GM21619 (cell line): ENCODE results near the gene COL6A5.
"Not testable (repeated sequence)": the region's sequence is repeated elsewhere in the genome, so short reads cannot be mapped to it uniquely, and the experiment has no call there.

Experiments used
- ATAC-seq: cut with Tn5 transposase; IDR thresholded peaks from one replicate; pipeline ENCODE4 v1.9.1; 2021; ENCODE audit not compliant: unreplicated experiment

The COL6A5 gene

DNA sequence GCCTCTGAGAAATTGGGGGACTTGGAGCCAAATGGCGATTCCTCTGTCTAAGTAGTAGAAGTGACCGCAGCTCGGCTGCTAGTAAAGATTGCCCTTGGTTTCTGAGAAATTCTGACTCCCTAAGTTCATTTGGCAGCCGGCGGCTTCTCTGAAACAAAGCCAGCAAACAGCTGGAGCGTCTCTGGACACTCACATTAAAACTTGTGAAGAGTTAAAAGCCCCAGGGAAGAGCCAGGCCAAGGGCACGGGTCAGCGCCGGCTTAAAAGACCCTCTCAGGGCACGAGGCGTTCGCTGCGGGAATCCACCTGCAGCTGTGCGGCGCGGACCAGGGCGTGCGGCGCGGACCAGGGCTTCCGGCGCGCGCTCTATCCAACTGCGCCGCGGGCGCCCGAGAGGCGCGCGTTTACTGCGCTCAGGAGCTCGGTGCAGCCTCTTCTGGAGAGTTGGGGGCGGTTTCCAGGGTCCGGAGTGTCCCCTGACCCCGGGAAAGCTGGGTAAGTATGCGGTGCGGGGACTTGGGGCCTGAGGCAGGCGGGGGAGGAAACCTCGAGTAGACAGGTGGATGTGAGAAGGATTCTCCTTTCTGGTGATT is at the start of gene COL6A5:
Gene COL6A5, plus strand, starts transcription at position 186 of the 593 bp plus-strand sequence. CDS start 27,967 bp downstream, outside the sequence.
- no peak for ATAC-seq

DNA sequence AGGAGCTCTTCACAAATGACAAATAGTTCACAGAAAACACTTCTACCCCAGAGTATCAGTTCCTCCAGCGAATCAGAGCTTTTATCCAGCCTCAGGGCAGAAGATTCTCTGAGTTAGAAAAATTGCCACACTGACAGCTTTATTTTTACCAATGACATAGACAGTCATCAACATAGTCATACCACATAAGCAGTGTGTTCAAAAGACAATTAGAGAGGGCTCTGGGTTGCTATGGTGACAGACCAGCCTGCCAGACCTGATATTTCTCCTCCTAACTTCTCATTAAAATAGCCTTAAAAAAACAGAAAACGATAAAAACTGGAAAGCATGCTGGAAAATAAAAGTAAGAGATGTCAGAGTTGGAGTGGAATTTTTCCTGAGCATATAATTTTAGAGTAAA is 45.9 kb upstream of the COL6A5 start:
- no peak for ATAC-seq

DNA sequence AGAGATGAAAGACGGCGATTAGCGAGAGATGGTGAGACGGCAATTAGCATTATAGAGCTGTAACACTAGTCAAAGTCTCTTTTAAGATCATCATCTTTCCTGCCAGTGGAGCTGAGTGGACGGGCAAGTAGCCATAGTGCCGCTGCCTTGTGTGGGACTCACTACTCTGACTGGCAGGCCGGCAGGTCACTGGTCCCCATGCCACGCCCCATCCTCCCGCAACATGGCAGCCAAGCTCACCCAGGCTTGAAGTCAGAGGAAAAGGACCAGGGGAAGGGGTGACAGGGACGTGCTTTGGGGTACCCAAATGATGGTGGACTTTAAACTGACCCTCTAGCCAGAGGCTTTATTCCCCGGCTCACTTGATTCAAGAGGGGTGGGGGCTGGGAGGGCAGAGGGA is 44.6 kb upstream of the COL6A5 start:
- no peak for ATAC-seq

GRCh38 chr3:130310109-130310508 is 35.4 kb upstream of the COL6A5 start:
- no peak for ATAC-seq

DNA sequence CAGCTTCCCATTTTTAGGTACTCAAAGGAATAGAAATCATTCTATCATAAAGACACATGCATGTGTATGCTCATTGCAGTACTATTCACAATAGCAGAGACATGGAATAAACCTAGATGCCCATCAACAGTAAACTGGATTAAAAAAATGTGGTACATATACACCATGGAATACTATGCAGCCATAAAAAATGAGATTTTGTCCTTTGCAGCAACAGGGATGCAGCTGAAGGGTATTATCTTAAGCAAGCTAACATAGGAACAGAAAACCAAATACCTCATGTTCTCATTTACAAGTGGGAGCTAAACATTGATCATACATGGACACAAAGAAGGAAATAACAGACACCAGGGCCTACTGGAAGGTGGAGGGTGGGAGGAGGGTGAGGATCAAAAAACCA is 33.1 kb upstream of the COL6A5 start:
- no peak for ATAC-seq

DNA sequence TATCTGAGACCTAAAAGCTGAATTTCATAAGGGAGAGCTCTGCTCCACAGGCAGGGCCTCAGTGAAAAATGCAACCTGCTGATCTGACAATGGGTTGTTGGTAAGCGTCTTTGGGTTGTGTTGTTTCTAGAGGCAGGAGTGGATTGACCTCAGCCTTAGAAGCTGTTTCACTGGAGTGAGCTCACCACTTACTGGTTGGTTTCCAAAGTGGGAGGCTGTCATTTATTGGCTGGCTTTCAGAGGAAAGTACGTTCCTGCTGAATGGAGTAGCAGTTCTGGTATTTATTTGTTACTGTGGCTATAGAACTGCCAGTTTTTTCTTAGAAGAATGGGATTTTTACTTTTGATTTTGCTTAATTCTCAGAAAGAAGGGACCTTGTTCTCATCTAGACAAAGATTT is 29.3 kb upstream of the COL6A5 start:
- ATAC-seq: no peak

DNA sequence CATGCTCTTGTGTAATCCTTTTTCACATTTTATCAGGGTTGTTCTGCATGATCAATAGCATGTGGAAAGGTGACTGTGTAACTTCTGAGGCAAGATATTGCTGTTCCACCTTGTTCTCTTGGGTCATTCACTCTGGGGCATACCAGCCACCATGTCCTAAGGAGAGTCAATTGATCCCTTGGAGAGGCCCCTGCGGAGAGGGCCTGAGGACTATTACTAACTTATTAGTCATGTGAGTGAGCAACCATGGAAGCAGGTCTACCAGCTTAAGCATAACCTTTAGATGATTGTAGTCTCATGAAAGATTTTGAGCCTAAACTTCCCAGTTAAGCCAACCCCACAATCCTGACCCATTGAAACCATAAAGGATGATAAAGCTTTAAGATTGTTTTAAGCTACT is 22.0 kb upstream of the COL6A5 start:
- no peak for ATAC-seq

- no peak for ATAC-seq
Measured at GRCh38 chr3:130340766-130341165, 4.7 kb upstream of the COL6A5 start.

DNA sequence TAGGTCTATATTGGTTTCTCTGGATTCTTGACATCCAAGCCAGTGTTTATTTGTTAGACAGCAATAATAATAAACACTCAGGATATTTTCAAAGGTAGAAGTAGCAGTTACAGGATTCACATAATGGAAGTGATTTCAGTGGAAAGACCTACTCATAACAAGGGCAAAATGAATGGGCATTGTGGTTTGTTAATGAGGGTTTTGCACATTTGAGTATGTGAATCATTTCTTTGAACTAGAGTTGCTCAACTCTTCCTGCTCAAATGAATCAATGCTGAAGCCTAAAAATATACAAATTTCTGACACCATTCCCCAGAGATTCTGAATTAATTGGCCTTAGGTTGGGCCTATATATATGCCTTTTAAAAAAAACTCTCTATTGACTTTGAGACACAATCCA is 4.1 kb upstream of the COL6A5 start:
- no peak for ATAC-seq

DNA sequence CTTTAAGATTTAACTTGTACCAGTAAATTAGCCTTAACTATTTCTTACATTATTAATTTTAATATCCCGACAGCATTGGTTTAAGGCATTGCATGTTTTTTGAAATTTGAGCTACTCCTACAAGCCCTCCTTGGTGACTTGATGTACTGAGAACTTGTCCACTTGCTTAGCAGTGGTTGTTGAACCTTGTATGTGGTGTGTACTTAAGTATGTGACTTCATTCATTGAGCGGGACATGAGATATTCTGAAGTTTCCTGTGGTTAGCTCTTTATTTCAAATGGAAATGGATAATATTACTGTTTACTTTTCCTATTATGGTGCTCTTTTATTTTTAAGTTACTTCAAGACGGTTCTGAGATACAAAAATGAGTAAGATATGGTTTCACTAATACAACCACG is 3.6 kb upstream of the COL6A5 start:
- ATAC-seq: no peak

- no peak for ATAC-seq
Measured at GRCh38 chr3:130342821-130343661, 2.4 kb upstream of the COL6A5 start.

DNA sequence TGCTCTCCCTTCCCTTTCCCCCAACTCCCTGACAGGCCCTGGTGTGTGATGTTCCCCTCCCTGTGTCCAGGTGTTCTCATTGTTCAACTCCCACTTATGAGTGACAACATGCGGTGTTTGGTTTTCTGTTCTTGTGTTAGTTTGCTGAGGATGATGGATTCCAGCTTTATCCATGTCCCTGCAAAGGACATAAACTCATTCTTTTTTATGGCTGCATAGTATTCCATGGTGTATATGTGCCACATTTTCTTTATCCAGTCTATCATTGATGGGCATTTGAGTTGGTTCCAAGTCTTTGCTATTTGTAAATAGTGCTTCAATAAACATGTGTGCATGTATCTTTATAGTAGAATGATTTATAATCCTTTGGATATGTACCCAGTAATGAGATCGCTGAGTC is 2.8 kb downstream of the COL6A5 start:
- not testable (repeated sequence) for ATAC-seq

DNA sequence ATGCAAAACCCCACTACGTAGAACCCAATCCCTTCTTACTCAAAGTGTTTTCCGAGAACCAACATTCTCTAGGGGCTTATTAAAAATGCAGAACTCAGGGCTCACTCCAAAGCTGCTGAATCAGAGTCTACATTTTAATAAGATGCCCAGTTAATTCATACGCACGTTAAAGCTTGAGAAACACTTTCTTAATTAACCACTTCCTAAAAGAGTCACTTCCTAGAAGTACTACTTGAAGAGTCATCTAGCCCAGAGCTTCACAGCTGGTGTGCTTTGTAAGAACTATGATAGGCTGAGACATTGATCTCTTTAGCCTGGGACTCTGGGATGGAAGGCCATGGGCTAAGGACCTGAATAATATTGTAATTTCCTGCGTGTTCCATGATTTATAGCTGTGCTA is 9.0 kb downstream of the COL6A5 start:
- ATAC-seq: no peak

- ATAC-seq: no peak
Measured at GRCh38 chr3:130374033-130374432, 28.6 kb downstream of the COL6A5 start.

DNA sequence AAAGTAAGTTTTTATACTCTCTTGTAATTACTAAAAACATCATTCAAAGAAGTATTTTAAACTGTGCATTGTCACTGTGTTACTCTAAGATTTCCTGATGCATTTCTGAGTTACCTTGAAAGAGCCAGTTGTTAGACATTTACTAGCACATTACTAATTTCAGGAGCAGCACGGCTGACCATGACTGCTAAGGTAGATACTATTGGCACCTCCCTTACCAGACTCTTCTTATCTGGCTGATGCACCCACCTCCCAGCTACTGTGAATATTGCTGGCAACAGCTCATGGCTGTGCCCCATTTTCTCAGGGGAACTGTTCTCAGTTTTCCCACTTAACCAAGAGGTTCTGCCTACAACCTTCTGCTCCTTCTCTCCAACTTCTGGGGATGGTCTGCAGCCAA is 29.4 kb downstream of the COL6A5 start:
- ATAC-seq: no peak

DNA sequence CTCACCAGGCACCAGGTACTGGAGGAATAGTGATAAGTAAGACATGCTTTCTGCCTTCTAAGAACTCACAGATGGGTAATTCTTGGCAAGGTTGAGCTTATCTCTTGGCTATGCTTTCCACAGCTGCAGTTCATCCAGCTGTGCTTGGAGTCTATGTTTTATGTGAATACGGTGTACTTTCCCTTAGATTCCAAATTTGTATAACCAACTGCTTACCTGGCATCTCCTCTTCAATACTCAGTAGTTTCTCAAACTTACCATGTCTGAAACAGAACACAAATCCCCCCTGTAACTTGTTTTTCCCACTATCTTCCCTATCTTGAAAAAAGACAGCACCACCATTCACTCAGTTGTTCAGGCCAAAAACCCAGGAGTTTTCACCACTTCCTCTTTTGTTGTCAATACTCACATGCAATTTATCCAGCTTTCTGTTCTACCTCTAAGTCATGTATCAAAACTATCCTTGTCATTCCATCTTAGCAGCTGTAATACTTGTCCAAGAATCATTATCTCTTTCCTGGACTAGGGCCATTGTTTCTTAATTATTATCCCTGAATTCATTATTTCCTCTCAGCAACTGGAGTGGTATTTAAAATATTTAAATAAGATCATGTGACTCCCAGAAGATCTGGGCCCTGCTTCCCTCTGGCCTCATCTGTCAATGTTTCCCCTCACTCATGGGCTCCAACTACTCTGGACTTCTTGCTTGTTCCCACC is 32.6 kb downstream of the COL6A5 start:
- no peak for ATAC-seq

DNA sequence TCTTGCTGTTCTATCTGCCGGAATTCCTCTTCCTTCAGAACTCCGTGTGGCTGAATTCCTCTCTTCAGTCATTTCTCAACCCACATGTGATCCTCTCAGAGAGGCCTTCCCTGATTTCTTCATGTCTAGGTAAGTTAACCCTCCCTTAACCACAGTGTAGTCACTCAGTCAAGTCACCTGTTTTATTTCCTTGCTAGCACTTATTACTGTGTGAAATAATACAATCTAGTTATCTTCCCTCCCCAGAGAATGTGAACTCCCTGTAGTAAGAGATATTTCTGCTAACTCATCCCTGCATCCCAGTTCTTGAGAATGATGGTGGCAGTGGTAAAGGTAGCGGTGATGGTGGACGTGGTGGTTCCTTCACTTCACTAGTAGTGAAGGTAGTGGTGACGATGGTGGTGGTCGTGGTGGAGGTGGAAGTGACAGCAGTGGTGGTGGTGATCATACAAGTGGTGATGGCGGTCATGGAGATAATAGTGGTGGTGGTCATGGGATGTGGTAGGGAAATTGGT is 33.3 kb downstream of the COL6A5 start:
- ATAC-seq: no peak

DNA sequence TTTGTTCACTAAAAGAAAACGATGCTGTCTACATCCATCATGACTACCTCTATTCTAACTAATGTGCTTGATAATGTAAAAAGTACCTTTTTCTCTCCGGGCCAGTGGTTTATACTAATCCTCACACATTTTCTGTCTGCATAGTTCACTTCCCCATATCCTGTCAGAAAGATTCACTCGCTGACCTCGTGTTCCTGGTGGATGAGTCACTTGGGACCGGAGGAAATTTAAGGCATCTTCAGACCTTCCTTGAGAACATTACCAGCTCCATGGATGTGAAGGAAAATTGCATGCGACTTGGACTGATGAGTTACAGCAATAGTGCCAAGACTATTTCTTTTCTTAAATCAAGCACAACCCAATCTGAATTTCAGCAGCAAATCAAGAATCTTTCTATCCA is 33.8 kb downstream of the COL6A5 start:
- no peak for ATAC-seq

DNA sequence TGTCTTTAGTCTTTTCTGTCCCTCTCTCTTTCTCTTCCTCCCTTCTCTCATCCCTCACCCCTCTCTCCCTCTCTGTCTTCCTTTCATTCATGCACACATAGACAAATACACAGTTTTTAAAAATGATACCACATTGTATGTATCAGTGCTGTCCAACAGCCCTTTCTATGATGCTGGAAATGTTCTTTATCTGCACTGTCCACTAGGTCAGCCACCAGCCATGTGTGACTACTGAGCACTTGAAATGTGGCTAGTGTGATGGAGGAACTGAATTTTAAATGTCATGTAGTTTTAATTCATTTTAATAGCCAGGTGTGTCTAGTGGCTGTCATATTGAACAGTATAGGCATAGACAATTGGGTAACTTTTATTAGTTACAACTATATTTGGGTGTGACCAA is 34.9 kb downstream of the COL6A5 start:
- no peak for ATAC-seq

DNA sequence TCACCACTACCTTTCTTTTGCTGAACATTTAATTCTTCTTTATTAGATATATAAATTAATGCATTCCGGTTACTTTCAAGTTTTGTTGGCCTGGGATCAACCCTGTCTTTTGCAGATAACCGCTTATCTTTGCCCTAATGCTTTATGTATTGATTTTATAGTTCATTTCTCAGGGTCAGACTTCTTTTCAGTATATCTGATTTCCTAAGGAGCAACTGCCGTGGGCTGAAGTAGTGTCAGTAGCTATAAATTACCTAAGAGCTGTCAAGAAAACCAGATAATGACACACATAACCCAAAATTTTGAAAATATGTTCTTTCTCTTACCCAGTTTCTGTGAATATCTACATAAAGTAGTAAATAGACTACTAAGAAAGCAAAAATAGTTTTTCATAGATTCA is 38.0 kb downstream of the COL6A5 start:
- no peak for ATAC-seq

GRCh38 chr3:130384476-130385025 is 39.1 kb downstream of the COL6A5 start:
- no peak for ATAC-seq
